Mesenchymal stem cell (in vitro differentiated cells and primary cell): ENCODE data around the gene ENDOD1.

Experiments used
- DNase-seq: peaks from one replicate; pipeline ENCODE4 v3.0.0-alpha.2; 2013
- H2AFZ ChIP-seq: one replicate; pipeline ENCODE4 v1.6.1; 2013; ENCODE audit warnings: low read depth, mild to moderate bottlenecking, control low read depth, inconsistent platforms, low read length, moderate library complexity
- H2AK5ac ChIP-seq: 2 replicates; pipeline ENCODE4 v1.6.1; 2013; ENCODE audit warnings: low read length, moderate library complexity, mild to moderate bottlenecking, inconsistent platforms; ENCODE audit not compliant: severe bottlenecking
- H2BK120ac ChIP-seq: one replicate; pipeline ENCODE4 v1.6.1; 2013; ENCODE audit warnings: low read depth, mild to moderate bottlenecking, inconsistent platforms, low read length, moderate library complexity
- H2BK12ac ChIP-seq, 2 experiments: one replicate each; pipeline ENCODE4 v1.6.1; 2013; ENCODE audit warnings: inconsistent platforms in 2 of 2, low read length in 2 of 2, mild to moderate bottlenecking in 2 of 2, moderate library complexity in 2 of 2, control low read depth in 1 of 2
- H2BK15ac ChIP-seq: one replicate; pipeline ENCODE4 v1.6.1; 2013; ENCODE audit warnings: mild to moderate bottlenecking, low read depth, inconsistent platforms; ENCODE audit not compliant: poor library complexity, severe bottlenecking
- H2BK5ac ChIP-seq: 2 replicates; pipeline ENCODE4 v1.6.1; 2013; ENCODE audit warnings: low read depth, mild to moderate bottlenecking, low read length, control low read depth, inconsistent platforms; ENCODE audit not compliant: poor library complexity, severe bottlenecking
- H3K14ac ChIP-seq, 2 experiments: one replicate each; pipeline ENCODE4 v1.6.1; 2013; ENCODE audit warnings: inconsistent platforms in 2 of 2, low read length in 2 of 2, control low read depth in 1 of 2, mild to moderate bottlenecking in 1 of 2, moderate library complexity in 1 of 2
- H3K18ac ChIP-seq, 2 experiments: one replicate each; pipeline ENCODE4 v1.6.1; 2013; ENCODE audit warnings: inconsistent platforms in 2 of 2, low read length in 2 of 2, control low read depth in 1 of 2, low read depth in 1 of 2, mild to moderate bottlenecking in 1 of 2
- H3K23ac ChIP-seq, 2 experiments: one replicate each; pipeline ENCODE4 v1.6.1; 2013; ENCODE audit warnings: inconsistent platforms in 2 of 2, low read length in 2 of 2, mild to moderate bottlenecking in 2 of 2, moderate library complexity in 2 of 2, control low read depth in 1 of 2
- H3K27ac ChIP-seq: 2 replicates; pipeline ENCODE4 v1.5.1; 2013; ENCODE audit warnings: mild to moderate bottlenecking, moderate library complexity, low read length, control low read depth, inconsistent platforms; ENCODE audit not compliant: poor library complexity, severe bottlenecking
- H3K27me3 ChIP-seq, 2 experiments: 2 replicates each; pipeline versions ENCODE4 v1.6.1 to v1.7.0; 2013; ENCODE audit warnings: low read length in 2 of 2, mild to moderate bottlenecking in 2 of 2, moderate library complexity in 2 of 2, control low read depth in 1 of 2, inconsistent platforms in 1 of 2; ENCODE audit not compliant: control insufficient read depth in 1 of 2, insufficient read depth in 1 of 2
- H3K36me3 ChIP-seq, 2 experiments: 2 replicates each; pipeline versions ENCODE4 v1.6.1 to v1.7.0; 2013; ENCODE audit warnings: low read length in 2 of 2, control low read depth in 1 of 2, inconsistent platforms in 1 of 2, low read depth in 1 of 2, mild to moderate bottlenecking in 1 of 2; ENCODE audit not compliant: insufficient read depth in 2 of 2, control insufficient read depth in 1 of 2
- H3K4ac ChIP-seq, 2 experiments: one replicate each; pipeline ENCODE4 v1.6.1; 2013; ENCODE audit warnings: inconsistent platforms in 2 of 2, low read length in 2 of 2, mild to moderate bottlenecking in 2 of 2, moderate library complexity in 2 of 2, control low read depth in 1 of 2, low read depth in 1 of 2
- H3K4me1 ChIP-seq: 2 replicates; pipeline ENCODE4 v1.6.1; 2013; ENCODE audit warnings: low read depth, low read length, control low read depth; ENCODE audit not compliant: control insufficient read depth, insufficient read depth
- H3K4me2 ChIP-seq: 2 replicates; pipeline ENCODE4 v1.6.1; 2013; ENCODE audit warnings: low read length, mild to moderate bottlenecking, inconsistent platforms; ENCODE audit not compliant: poor library complexity, severe bottlenecking
- H3K4me3 ChIP-seq, 2 experiments: 2 replicates each; pipeline versions ENCODE4 v1.5.1 to v1.7.0; 2013; ENCODE audit warnings: low read length in 2 of 2, mild to moderate bottlenecking in 2 of 2, control low read depth in 1 of 2, low read depth in 1 of 2; ENCODE audit not compliant: insufficient read depth in 1 of 2
- H3K79me1 ChIP-seq: replicated peaks from 2 replicates; pipeline ENCODE4 v1.6.1; 2013; ENCODE audit warnings: mild to moderate bottlenecking, control low read depth, low read length, inconsistent platforms; ENCODE audit not compliant: poor library complexity, severe bottlenecking
- H3K9ac ChIP-seq: 2 replicates; pipeline ENCODE4 v1.7.0; 2013; ENCODE audit warnings: mild to moderate bottlenecking, low read length, moderate library complexity
- H3K9me3 ChIP-seq: 2 replicates; pipeline ENCODE4 v1.7.0; 2013; ENCODE audit warnings: mild to moderate bottlenecking, low read length; ENCODE audit not compliant: control insufficient read depth
- H4K8ac ChIP-seq: one replicate; pipeline ENCODE4 v1.6.1; 2013; ENCODE audit warnings: inconsistent platforms, mild to moderate bottlenecking, low read length, moderate library complexity
- H4K91ac ChIP-seq: one replicate; pipeline ENCODE4 v1.6.1; 2013; ENCODE audit warnings: mild to moderate bottlenecking, low read length, inconsistent platforms
- WGBS: methylation state at CpG from one replicate; pipeline ENCODE4 v1.1.7; 2013; ENCODE audit warnings: mixed read lengths; 5-methylcytosine and 5-hydroxymethylcytosine counted together

Gene ENDOD1

GRCh38 chr11:95102733-95103132 lies 13.1 kb downstream of the ENDOD1 start:
- no peak overlapping the region for H3K27ac ChIP-seq

GRCh38 chr11:95103701-95104100 lies 14.1 kb downstream of the ENDOD1 start:
- H2BK5ac ChIP-seq = no peak overlapping the region
- H2AFZ ChIP-seq = no peak overlapping the region
- H3K27ac ChIP-seq = no peak overlapping the region
- no peak overlapping the region for H3K14ac ChIP-seq
- no peak overlapping the region for H2BK120ac ChIP-seq
- H2AK5ac ChIP-seq = no peak overlapping the region
- no peak for DNase-seq
- no peak overlapping the region for H3K18ac ChIP-seq
- H3K79me1 ChIP-seq = peaks cover 3% of the 10 kb centered on the region
- peaks cover 10% of the 10 kb centered on the region for H3K4me1 ChIP-seq
- peak overlapping the region; percentile 36 for H4K8ac ChIP-seq
- H2BK12ac ChIP-seq = no peak overlapping the region
- no peak overlapping the region for H3K9ac ChIP-seq
- H3K27me3 ChIP-seq = no peaks in the 10 kb centered on the region
- H2BK15ac ChIP-seq = no peak overlapping the region
- no peaks in the 10 kb centered on the region for H3K9me3 ChIP-seq
- no peak overlapping the region for H3K4me3 ChIP-seq
- no peaks in the 10 kb centered on the region for H3K36me3 ChIP-seq
- no peak overlapping the region for H4K91ac ChIP-seq
- H3K4ac ChIP-seq = no peak overlapping the region
- 90% methylated on average over 4 of the region's 5 CpGs for WGBS
- no peak overlapping the region for H3K4me2 ChIP-seq
- no peak overlapping the region for H3K23ac ChIP-seq

More at GRCh38 chr11:95102733-95103132, 13.1 kb downstream of the ENDOD1 start:
- H3K4me3 ChIP-seq = no peak overlapping the region
- no peak overlapping the region for H4K8ac ChIP-seq
- DNase-seq = peak; percentile 26
- no peak overlapping the region for H4K91ac ChIP-seq
- H3K4ac ChIP-seq = no peak overlapping the region
- H3K9me3 ChIP-seq = no peaks in the 10 kb centered on the region
- no peaks in the 10 kb centered on the region for H3K36me3 ChIP-seq
- H2AK5ac ChIP-seq = no peak overlapping the region
- H3K18ac ChIP-seq = no peak overlapping the region
- H3K23ac ChIP-seq = no peak overlapping the region
- no peak overlapping the region for H2AFZ ChIP-seq
- no peak overlapping the region for H2BK120ac ChIP-seq
- no peak overlapping the region for H3K14ac ChIP-seq
- 100% methylated on average over 2 of the region's 2 CpGs for WGBS
- no peak overlapping the region for H2BK5ac ChIP-seq
- peaks cover 5% of the 10 kb centered on the region for H3K4me1 ChIP-seq
- H3K27me3 ChIP-seq = no peaks in the 10 kb centered on the region
- H3K4me2 ChIP-seq = no peak overlapping the region
- no peak overlapping the region for H2BK15ac ChIP-seq
- no peak overlapping the region for H2BK12ac ChIP-seq
- H3K9ac ChIP-seq = no peak overlapping the region
- peaks cover 3% of the 10 kb centered on the region for H3K79me1 ChIP-seq

DNA sequence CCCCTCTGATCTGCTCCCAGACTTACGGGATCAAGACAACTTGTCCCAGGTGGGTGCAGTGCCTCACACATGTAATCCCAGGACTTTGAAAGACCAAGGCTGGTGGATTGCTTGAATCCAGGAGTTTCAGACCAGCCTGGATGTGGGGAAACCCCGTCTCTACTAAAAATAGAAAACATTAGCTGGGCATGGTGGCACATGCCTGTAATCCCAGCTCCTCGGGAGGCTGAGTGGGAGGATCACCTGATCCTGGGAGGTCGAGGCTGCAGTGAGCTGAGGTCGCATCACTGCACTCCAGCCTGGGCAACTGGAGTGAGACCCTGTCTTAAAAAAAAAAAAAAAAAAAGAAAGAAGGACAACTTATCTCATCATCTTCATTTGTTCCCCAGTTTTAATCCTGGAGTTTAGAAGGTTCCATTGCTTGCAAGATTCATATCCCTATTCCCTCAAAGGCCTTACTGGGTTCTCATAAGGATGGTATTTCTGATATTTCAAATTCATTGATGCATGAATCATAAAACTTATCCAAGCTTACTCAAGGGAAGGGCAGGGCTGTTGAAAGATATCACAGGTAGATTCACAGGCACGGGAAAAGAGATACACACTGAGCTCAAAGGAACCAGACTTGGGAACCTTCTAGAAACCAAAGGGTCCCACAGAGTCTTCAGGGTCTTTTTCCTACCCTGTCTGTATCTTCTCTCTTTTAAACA lies 14.6 kb downstream of the ENDOD1 start:
- DNase-seq = no peak
- H2BK120ac ChIP-seq = no peak overlapping the region
- H3K4me2 ChIP-seq = no peak overlapping the region
- no peak overlapping the region for H3K14ac ChIP-seq
- no peak overlapping the region for H3K27ac ChIP-seq
- no peak overlapping the region for H3K23ac ChIP-seq
- no peak overlapping the region for H2AFZ ChIP-seq
- over 99% methylated on average over 4 of the region's 6 CpGs for WGBS
- no peak overlapping the region for H3K4me3 ChIP-seq
- H4K8ac ChIP-seq = no peak overlapping the region
- no peaks in the 10 kb centered on the region for H3K27me3 ChIP-seq
- peak overlapping the region in 1 of 2 experiments; percentile 29 for H3K18ac ChIP-seq
- H2BK15ac ChIP-seq = no peak overlapping the region
- H2BK12ac ChIP-seq = no peak overlapping the region
- peaks cover 12% of the 10 kb centered on the region for H3K4me1 ChIP-seq
- peaks cover 3% of the 10 kb centered on the region for H3K79me1 ChIP-seq
- H2BK5ac ChIP-seq = no peak overlapping the region
- H3K36me3 ChIP-seq = no peaks in the 10 kb centered on the region
- H3K9me3 ChIP-seq = no peaks in the 10 kb centered on the region
- H4K91ac ChIP-seq = no peak overlapping the region
- H3K9ac ChIP-seq = no peak overlapping the region
- no peak overlapping the region for H2AK5ac ChIP-seq
- no peak overlapping the region for H3K4ac ChIP-seq

DNA sequence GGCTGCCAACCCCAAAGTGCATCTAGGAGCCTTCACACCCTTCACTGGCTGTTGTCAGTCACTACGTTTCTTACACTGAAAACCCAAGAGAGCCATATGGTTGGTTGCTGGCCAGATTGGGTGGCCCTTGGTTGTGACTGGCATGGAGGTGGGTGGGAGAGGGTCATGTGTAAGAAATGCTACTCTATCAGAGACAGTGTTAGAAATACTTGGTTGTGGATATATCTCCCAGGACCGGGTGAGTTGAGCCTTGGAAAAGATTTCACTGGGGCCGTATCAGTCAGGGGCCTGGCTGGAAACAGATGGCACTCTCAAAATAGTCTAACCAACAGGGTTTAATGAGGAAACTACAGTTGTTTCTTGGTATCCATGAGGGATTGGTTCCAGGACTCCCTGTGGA lies 15.2 kb downstream of the ENDOD1 start:
- no peak overlapping the region for H4K91ac ChIP-seq
- H3K4me3 ChIP-seq = no peak overlapping the region
- H2AFZ ChIP-seq = peak overlapping the region; percentile 14
- peaks cover 3% of the 10 kb centered on the region for H3K79me1 ChIP-seq
- WGBS = 90% methylated on average over 3 of the region's 3 CpGs
- H3K23ac ChIP-seq = no peak overlapping the region
- no peaks in the 10 kb centered on the region for H3K27me3 ChIP-seq
- no peak overlapping the region for H3K4ac ChIP-seq
- no peak for DNase-seq
- H2BK120ac ChIP-seq = no peak overlapping the region
- no peak overlapping the region for H2BK5ac ChIP-seq
- H4K8ac ChIP-seq = no peak overlapping the region
- H2AK5ac ChIP-seq = no peak overlapping the region
- H3K4me2 ChIP-seq = no peak overlapping the region
- H3K9ac ChIP-seq = no peak overlapping the region
- H2BK12ac ChIP-seq = no peak overlapping the region
- H3K27ac ChIP-seq = no peak overlapping the region
- peaks cover 16% of the 10 kb centered on the region for H3K4me1 ChIP-seq
- H2BK15ac ChIP-seq = no peak overlapping the region
- H3K36me3 ChIP-seq = peaks cover 4 to 5% of the 10 kb centered on the region in 2 experiments
- peak overlapping the region in 1 of 2 experiments; percentile 29 for H3K18ac ChIP-seq
- H3K9me3 ChIP-seq = no peaks in the 10 kb centered on the region
- no peak overlapping the region for H3K14ac ChIP-seq
